Heart left ventricle (tissue), 16 donors: ENCODE measurements around the gene MSANTD1. TPM values are rescaled to one million over a fixed set of nuclear protein-coding genes. Genes with fewer than 3 reads are reported as not detected.

Experiments used
- ATAC-seq, 4 donors: fragments of 200-7000 bp; cut with Tn5 transposase; one replicate each; pipeline ENCODE4 v1.9.1; 2020 to 2022; ENCODE audit warnings: moderate library complexity in 4 of 4, mild to moderate bottlenecking in 3 of 4, moderate number of reproducible peaks in 1 of 4
- DNase-seq, 5 donors: peaks; one replicate each; pipeline ENCODE4 v3.0.0-alpha.2; 2020
- H3K27ac ChIP-seq, 12 donors: fragments of 200-600 bp; sonication (generic) in 4 of 12; one replicate each; pipeline versions ENCODE4 v1.5.0 to v1.8.0; 2016 to 2022; ENCODE audit warnings: mild to moderate bottlenecking in 2 of 12
- H3K27me3 ChIP-seq, 9 donors: fragments of 200-600 bp; sonication (generic) in 2 of 9; one replicate each; pipeline versions ENCODE4 v1.5.1 to v1.8.0; 2016 to 2022; ENCODE audit warnings: mild to moderate bottlenecking in 3 of 9
- H3K36me3 ChIP-seq, 9 donors: fragments of 200-600 bp; sonication (generic) in 2 of 9; one replicate each; pipeline versions ENCODE4 v1.5.0 to v1.8.0; 2018 to 2022; ENCODE audit warnings: mild to moderate bottlenecking in 2 of 9
- H3K4me1 ChIP-seq, 12 donors: fragments of 200-600 bp; sonication (generic) in 4 of 12; one replicate each; pipeline versions ENCODE4 v1.5.0 to v1.8.0; 2016 to 2022; ENCODE audit warnings: mild to moderate bottlenecking in 3 of 12
- H3K4me3 ChIP-seq, 12 donors: fragments of 200-600 bp; sonication (generic) in 4 of 12; one replicate each; pipeline versions ENCODE4 v1.5.0 to v1.8.0; 2017 to 2022; ENCODE audit warnings: mild to moderate bottlenecking in 9 of 12, moderate library complexity in 4 of 12
- H3K9me3 ChIP-seq, 12 donors: fragments of 200-600 bp; sonication (generic) in 4 of 12; one replicate each; pipeline versions ENCODE4 v1.5.0 to v1.8.0; 2016 to 2022; ENCODE audit warnings: mild to moderate bottlenecking in 1 of 12
- POLR2A ChIP-seq, 2 donors: fragments of 450-650 bp; IDR thresholded peaks; one replicate each; pipeline ENCODE4 v1.6.1; 2017; ENCODE audit warnings: antibody characterized with exemption in 2 of 2, mild to moderate bottlenecking in 2 of 2, moderate library complexity in 2 of 2
- WGBS, 4 donors: extraction: QIAGEN DNeasy Blood & Tissue Kit in 2 of 4; methylation state at CpG; one replicate each; pipeline versions ENCODE4 v1.1.5 to v1.1.7; 2013 to 2018; 5-methylcytosine and 5-hydroxymethylcytosine counted together
- intact Hi-C, 10 donors: fragments of 100-400 bp; cut with DNase I; formaldehyde crosslinking; loops; one replicate each; pipeline versions ENCODE4 v1.11.1 to v1.14.2; 2022
- polyA plus RNA-seq, 2 donors: library from polyadenylated mRNA; stranded (reverse); fragments of 200-250 nt; gene quantifications; one replicate each; pipeline ENCODE4 v1.2.3, GENCODE V29; 2013
- total RNA-seq, 9 donors: library from RNA; depleted of rRNA in 2 of 9; stranded (reverse); fragments of >200 nt in 2 of 9; fragmentation: NEBNext Ultra II Directional in 3 of 9; extraction: Animal tissue kit (Norgen Biotek cat#: 25700) in 3 of 9; gene quantifications; one replicate each; pipeline versions ENCODE4 v1.1.0 to v1.2.4, GENCODE V29; 2016 to 2023
- TF ChIP-seq, protein P1 (sequence below), 12 donors: fragments of 200-600 bp; sonication (generic) in 4 of 12; IDR thresholded peaks; one replicate each; pipeline versions ENCODE4 v1.5.0 to v1.8.0; 2018 to 2022; ENCODE audit warnings: antibody characterized with exemption in 12 of 12, mild to moderate bottlenecking in 5 of 12
- donor health status: ischemic (EF 13 %, LVEDD 7.1; RV severe dilation, severe dysfunction).
- donor health status: healthy with polysubstance abuse.
- donor health status: DM: no; HTN: yes; CAD: no.
- donor health status: DM: no; HTN: no; CAD: no.
- donor health status: ischemic (EF 25% LVEDD 6.9; RV normal size, moderate dysfunction).
- donor health status: ischemic (EF 25% LVEDD 5.7; RV mildly dilated, moderate dysfunction).
- donor health status: healthy.
- donor health status: DM: yes; HTN: yes; CAD: no.
- donor health status: ischemic (EF 35%, LVEDD 5.7; RV mildly dilated, moderate dysfunction).
- donor health status: nonischemic (EF 11% LVEDD 7.7; RV severe dilation, severe dysfunction).
- donor health status: DM: yes; HTN: yes; CAD: no.
- donor health status: PGD.
- donor health status: ischemic (EF 29% LVEDD 5.4; RV normal size, mild dysfunction).
- donor health status: nonischemic (EF 23%, LVEDD 6.1; RV moderate dilation, normal function).

MSANTD1 gene
- total and polyA plus RNA-seq, 11 donors, result 0.30 to 0.93 (median 0.34) TPM; not detected in 2

GRCh38 chr4:3205995-3206394 lies 43.0 kb upstream of the MSANTD1 start:
- DNase-seq, result no peak
- H3K36me3 ChIP-seq, result peaks cover 0 to 83% (median 53%) of the 10 kb centered on the region in 9 donors

DNA sequence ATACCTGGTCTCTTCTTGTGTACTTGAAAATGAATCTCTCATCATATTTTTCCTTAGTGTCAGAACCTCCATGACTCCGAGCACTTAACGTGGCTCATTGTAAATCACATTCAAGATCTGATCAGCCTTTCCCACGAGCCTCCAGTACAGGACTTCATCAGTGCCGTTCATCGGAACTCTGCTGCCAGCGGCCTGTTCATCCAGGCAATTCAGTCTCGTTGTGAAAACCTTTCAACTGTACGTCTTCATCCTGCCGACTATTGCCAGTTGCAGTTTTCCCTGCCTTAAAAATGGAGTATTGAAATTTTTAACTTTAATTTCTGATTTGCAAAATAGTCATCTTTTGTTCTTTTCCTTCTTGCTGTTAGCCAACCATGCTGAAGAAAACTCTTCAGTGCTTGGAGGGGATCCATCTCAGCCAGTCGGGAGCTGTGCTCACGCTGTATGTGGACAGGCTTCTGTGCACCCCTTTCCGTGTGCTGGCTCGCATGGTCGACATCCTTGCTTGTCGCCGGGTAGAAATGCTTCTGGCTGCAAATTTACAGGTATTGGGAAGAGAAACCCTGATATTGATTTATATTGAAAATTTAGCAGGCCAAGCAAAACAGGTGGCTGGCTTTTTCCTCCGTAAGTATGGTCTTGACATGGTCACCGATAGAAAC lies 42.4 kb upstream of the MSANTD1 start:
- peaks cover 0 to 32% (median 0%) of the 10 kb centered on the region in 12 donors for H3K4me1 ChIP-seq
- no peaks in the 10 kb centered on the region for H3K27me3 ChIP-seq
- TF ChIP-seq, protein P1, sequence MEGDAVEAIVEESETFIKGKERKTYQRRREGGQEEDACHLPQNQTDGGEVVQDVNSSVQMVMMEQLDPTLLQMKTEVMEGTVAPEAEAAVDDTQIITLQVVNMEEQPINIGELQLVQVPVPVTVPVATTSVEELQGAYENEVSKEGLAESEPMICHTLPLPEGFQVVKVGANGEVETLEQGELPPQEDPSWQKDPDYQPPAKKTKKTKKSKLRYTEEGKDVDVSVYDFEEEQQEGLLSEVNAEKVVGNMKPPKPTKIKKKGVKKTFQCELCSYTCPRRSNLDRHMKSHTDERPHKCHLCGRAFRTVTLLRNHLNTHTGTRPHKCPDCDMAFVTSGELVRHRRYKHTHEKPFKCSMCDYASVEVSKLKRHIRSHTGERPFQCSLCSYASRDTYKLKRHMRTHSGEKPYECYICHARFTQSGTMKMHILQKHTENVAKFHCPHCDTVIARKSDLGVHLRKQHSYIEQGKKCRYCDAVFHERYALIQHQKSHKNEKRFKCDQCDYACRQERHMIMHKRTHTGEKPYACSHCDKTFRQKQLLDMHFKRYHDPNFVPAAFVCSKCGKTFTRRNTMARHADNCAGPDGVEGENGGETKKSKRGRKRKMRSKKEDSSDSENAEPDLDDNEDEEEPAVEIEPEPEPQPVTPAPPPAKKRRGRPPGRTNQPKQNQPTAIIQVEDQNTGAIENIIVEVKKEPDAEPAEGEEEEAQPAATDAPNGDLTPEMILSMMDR (IDR thresholded peaks at IDR 0.05), result no peak
- TF ChIP-seq POLR2A (IDR thresholded peaks at IDR 0.05), result no peak
- H3K27ac ChIP-seq, result no peak overlapping the region
- WGBS, 4 donors, result 95 to 98% (median 97%) methylated on average over 18 of the region's 18 CpGs
- peaks cover 0 to 84% (median 54%) of the 10 kb centered on the region in 9 donors for H3K36me3 ChIP-seq
- H3K4me3 ChIP-seq, result no peak overlapping the region
- no peak for ATAC-seq
- intact Hi-C loops, result loop anchor here in 1 of 10 donors (10.0 kb wide), 1 partner anchor 238 kb away; the partner anchor contains the start of gene HGFAC
- no peaks in the 10 kb centered on the region for H3K9me3 ChIP-seq
- DNase-seq, result no peak

More at GRCh38 chr4:3205995-3206394, 43.0 kb upstream of the MSANTD1 start:
- WGBS, 4 donors, result 89 to 96% (median 94%) methylated on average over 11 of the region's 11 CpGs
- no peaks in the 10 kb centered on the region for H3K27me3 ChIP-seq
- intact Hi-C loops, result loop anchor here in 1 of 10 donors (10.0 kb wide), 1 partner anchor 239 kb away; the partner anchor contains the start of gene HGFAC
- H3K4me1 ChIP-seq, result peaks cover 0 to 38% (median 0%) of the 10 kb centered on the region in 12 donors
- H3K9me3 ChIP-seq, result no peaks in the 10 kb centered on the region
- no peak overlapping the region for H3K4me3 ChIP-seq
- TF ChIP-seq, protein P1 (IDR thresholded peaks at IDR 0.05), result no peak
- TF ChIP-seq POLR2A (IDR thresholded peaks at IDR 0.05), result no peak
- no peak overlapping the region for H3K27ac ChIP-seq
- ATAC-seq, result no peak

- 78 to 84% (median 83%) methylated on average over 5 of the region's 5 CpGs for WGBS, 4 donors
- H3K4me3 ChIP-seq, result no peak overlapping the region
- H3K27ac ChIP-seq, result no peak overlapping the region
- H3K27me3 ChIP-seq, result no peaks in the 10 kb centered on the region
- TF ChIP-seq POLR2A (IDR thresholded peaks at IDR 0.05), result no peak
- TF ChIP-seq, protein P1 (IDR thresholded peaks at IDR 0.05), result no peak
- intact Hi-C loops, result loop anchor here in 1 of 10 donors (10.0 kb wide), 1 partner anchor 237 kb away; the partner anchor contains the start of gene HGFAC
- peak in 1 of 4 donors; percentile 34 for ATAC-seq
- peaks cover 0 to 86% (median 64%) of the 10 kb centered on the region in 9 donors for H3K36me3 ChIP-seq
- no peak for DNase-seq
- H3K9me3 ChIP-seq, result no peaks in the 10 kb centered on the region
- H3K4me1 ChIP-seq, result peaks cover 0 to 22% (median 0%) of the 10 kb centered on the region in 12 donors
Measured at GRCh38 chr4:3207531-3208037, 41.4 kb upstream of the MSANTD1 start.

DNA sequence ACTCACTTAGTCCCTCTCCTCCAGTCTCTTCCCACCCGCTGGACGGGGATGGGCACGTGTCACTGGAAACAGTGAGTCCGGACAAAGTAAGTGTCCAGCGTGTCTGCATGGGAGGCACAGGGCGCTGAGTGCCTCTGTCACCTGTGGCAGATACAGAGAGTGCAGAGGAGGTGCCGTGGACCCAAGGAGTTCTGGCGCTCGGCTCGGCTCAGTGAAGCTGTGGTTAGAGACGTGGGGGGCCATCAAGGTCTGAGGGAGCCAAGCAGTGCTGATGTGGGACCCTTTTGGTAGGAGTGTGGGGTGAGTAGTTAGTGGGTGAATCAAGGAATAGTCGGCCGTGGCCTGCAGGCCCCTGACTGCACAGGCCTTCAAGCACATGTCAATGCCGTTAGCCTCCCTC lies 40.1 kb upstream of the MSANTD1 start:
- Histone ChIP-seq H3K36me3 (peaks cover 0 to 97% (median 76%) of the 10 kb centered on the region in 9 donors), H3K9me3 (no peaks in the 10 kb centered on the region), H3K27me3 (no peaks in the 10 kb centered on the region), H3K27ac (no peak overlapping the region), H3K4me3 (no peak overlapping the region), H3K4me1 (peaks cover 0 to 14% (median 0%) of the 10 kb centered on the region in 12 donors)
- intact Hi-C loops, result loop anchor here in 1 of 10 donors (10.0 kb wide), 1 partner anchor 236 kb away; the partner anchor contains the start of gene HGFAC
- TF ChIP-seq, protein P1 (IDR thresholded peaks at IDR 0.05), result no peak
- TF ChIP-seq POLR2A (IDR thresholded peaks at IDR 0.05), result no peak
- no peak for DNase-seq
- WGBS, 4 donors, result 96 to 98% (median 97%) methylated on average over 14 of the region's 14 CpGs
- ATAC-seq, result no peak
